ENCODE data around the gene RNF166.

RNF166 gene

DNA sequence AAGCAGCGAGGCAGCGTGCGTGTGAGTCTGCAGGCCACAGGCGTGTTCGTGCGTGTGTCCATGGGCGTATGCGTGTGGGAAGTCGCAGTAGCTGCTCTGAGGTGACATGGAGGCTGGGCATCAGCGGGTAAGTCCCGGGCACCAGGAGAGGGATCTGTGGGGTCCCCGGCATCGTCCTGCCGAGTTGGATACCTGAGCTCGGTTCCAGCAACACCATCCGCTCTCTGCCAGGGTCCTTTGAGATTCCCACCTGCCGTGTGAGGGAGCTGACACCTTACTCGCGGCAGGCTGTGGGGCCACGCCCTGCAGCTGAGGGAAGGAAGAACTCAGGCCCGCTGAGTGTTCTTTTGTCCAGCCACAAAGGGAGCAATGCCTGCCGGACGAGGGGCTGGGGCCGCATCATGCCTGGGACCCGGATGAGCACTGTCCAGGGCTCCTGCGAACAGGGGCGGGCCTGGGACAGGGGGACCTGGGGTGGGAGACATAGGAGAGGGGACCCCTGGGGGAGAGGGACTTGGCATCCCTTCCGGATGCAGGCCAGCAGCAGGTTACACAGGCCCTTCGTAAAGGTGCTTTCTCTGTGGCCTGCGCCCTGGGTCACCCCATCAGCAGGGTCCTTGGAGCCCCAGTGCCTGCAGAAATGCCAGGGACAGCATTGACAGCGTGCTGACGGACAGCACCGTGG is 14.9 kb downstream of the RNF166 start:
- DNase-seq = no peak

DNA sequence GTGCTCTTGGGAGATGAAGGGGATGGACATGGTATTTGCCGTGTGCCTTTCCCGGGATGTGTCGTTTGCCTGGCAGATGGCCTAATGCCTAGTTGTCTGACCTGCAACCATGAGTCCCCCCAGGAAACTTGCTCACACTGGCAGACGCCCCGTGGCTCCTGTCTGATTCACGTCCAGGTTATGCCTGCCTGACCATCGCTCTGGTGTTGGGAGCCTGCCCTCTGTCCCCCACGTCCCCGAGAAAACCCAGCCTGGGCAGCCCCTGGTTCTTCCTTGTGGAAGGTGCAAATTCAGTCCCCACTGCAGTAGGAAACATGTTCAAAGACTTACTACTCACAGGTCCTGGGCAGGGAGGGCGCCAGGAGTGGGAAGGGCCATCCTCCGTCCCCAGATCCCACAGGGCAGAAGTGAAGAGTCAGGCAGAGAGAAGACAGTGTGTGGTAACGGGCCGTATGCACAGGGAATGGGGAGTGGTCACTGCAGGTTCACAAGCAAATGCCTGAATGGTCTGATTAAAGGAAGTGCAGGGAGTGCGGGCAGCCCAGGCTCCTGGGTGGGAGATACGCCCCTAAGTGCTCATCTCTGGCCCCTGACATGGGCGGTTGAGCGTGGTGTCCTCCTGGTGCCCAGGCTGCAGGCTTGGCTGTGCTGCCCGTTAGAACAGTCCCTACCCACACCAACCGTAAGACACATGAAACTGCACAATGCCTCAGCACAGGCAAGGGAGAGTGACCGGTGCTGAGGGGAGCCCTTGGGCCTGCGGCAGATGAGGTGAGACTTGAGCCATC is 15.7 kb downstream of the RNF166 start:
- DNase-seq = no peak

DNA sequence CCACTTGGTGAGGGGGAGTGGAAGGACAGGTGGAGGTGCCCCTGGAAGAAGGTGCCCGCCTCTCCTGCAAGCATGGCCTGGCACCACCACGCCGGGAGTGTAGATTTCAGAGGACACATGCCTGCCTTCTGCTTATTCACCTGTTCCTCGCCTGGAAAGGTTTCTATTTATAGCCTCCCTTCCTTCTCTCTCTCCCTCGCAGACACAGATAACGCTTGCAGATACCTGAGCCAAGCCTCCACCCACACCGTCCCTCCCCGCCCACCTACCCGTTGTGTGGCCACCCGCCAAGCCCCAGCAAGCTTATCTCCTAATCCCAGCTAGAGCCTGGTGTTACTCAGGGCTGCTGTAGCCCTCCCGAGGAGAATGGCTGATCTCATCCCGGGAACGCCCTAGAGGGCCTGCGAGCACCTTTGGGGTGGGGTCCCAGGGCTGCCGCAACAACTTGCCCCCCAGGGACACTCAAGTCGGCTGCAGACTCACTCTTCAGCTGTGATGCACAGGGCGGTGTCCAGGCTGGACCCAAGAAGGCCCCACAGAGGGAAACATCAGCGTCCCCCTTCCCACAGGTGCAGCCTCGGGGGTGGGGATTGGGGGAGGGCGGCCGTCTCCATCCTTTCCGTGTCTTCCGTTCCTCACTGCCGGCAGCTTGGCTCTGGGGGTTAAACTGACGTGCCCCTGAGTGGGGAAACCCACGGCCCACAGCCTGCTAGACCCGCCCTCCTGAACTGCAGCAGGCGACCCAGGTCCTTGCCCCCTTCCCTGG is 18.0 kb downstream of the RNF166 start:
- DNase-seq = no peak

DNA sequence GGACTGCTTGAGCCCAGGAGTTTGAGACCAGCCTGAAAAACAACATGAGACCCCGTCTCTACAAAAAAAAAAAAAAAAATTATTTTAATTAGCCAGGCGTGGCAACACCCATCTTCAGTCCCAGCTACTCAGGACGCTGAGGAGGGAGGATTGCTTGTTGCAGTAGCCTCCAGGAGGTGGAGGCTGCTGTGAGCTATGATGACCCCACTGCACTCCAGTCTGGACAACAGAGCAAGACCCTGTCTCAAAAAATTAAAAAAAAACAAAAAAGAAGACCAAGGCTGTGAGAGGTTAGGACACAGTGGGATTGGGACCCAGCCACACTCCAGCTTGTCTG is 18.6 kb downstream of the RNF166 start:
- no peak for DNase-seq

DNA sequence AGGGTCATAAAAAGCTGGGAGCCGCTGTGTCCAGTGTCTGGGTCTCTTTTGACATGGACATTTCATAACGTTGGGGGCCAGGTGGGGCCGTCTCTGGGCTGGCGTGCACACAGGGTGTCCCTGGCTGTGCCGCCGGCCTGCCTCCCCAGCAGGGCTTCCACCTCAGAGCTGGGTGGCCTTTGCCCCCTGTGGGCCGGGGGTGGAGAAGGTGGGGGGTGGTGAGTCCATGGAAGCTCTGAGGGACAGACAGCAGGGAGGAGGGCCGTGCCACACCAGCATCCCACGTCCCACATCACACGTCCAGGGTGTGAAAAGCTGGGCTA is 19.0 kb downstream of the RNF166 start:
- no peak for DNase-seq

DNA sequence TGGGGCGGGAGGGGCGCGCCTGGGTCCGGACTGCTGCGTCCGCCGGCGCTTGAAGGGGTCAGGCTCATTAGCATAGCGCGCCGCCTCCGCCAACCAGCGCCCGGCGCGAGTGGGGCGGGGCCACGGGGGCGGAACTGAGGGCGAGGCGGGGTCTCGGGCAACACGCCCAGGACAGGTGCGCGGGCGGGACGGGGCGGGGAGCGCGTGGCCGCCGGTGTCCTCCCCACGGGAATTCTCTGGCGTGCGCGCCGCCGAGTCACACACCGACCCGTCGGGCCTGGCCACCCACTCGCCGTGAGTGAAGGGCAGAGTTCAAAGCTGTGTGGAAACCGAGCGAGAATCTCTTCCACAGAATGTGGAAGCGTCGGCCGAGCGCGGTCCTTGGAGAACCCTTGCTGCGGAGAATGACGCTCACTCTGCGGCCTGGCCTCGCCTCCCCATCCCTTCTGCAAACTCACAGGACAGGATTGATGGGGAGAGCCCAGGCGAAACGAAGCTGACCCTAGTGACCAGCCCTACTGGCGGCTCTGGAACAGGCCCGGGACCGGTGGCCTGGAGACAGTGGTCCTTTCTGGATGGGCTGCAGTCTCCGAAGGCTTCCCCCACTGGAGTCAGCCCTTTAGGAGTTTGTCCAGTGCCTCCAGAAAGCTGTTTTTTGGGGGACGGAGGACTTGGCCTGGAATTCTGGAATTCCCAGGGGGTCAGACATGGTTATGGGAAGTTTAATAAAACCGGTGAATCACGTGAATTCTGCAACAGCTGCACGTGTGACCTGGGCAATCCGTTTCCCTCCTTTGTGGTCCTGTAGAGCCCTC is 19.6 kb downstream of the RNF166 start, which contains the start of gene SNAI3:
Gene SNAI3 (minus strand): TSS at position 69 of the 815 bp plus-strand sequence. CDS start 101 bp downstream, outside the sequence.
- DNase-seq = peak; percentile 87

DNA sequence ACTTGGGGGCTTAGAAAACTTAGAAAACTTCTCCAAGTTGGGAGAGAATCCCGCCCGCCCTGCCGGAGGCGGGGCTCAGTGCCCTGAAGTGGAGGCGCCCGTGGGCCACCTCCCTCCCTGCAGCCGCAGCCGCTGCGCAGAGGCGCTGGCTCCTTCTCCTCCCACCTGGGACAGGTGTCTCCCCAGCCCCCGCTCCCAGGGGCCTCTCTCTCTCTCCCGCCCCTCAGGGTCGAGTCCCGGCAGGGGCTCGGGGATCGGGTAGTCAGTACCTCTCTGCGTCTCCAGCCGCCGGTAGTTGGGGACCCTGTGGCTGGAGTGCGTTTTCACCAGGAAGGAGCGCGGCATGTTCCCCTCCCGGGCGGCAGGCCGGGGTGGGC is 20.2 kb downstream of the RNF166 start:
- DNase-seq = peak; percentile 23

DNA sequence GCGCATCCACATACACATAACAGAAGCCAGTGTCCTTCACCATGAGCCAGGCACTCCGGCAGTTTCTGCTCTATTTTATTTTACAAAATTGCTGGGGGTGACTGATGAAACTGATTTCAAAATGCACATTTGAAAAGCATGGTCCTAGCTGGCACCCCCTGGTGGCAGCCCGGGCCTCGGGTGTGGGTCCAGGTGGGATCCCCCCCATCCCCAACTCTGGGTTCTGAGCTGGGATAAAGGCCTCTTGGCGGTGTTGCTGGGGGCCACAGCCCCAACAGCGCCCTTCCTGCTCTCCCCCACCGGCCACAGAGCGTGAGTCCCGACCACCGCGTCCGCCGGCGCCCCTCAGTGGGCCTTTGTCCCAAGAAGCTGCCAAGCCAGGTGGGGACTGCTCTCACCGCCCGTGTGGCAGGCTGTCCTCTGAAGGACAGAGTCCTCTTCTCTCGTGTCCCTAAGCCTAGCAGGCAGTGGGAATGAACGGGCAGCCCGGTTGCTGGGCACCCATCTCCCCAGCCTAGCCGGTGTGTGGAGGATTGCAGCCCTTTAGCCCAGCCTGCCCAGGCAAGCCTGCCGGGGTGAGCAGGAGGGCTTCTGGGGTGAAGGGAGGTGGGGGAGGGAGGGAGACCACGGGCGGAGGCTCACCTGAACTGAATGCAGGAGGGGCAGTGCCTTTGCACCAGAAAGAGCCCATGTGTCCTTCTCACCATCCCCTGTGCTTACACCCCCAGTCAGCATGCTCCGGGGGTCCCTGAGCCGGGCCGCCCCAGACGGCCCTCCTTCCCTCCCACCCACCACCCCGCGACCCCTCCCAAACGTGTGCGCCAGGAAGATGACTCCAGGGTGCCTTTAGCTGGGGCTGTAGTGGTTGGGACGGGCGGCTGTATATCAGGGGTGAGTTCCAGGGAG is 20.8 kb downstream of the RNF166 start:
- DNase-seq = peak; percentile 85

DNA sequence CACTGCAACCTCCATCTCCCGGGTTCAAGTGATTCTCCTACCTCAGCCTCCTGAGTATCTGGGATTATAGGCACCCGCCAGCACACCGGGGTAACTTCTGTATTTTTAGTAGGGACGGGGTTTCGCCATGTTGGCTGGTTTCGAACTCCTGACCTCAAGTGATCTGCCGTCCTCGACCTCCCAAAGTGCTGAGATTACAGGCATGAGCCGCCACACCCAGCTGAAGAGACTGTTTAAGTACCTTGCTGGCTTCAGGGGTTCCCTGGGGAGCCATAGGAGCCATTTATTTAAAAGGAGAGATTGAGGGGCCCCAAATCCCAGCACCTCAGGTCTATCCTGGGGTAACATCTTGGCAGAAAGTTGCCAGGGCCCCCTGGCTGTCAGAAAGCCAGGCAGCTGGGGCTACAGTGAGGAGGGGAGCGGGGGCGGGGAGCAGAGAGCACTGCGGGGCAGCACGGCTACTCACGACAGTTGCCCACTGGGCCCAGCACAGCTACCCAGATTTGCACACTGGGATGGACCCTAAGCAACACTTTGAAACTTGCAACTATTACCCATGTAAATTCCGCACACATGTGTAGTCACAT is 21.5 kb downstream of the RNF166 start:
- DNase-seq = no peak

DNA sequence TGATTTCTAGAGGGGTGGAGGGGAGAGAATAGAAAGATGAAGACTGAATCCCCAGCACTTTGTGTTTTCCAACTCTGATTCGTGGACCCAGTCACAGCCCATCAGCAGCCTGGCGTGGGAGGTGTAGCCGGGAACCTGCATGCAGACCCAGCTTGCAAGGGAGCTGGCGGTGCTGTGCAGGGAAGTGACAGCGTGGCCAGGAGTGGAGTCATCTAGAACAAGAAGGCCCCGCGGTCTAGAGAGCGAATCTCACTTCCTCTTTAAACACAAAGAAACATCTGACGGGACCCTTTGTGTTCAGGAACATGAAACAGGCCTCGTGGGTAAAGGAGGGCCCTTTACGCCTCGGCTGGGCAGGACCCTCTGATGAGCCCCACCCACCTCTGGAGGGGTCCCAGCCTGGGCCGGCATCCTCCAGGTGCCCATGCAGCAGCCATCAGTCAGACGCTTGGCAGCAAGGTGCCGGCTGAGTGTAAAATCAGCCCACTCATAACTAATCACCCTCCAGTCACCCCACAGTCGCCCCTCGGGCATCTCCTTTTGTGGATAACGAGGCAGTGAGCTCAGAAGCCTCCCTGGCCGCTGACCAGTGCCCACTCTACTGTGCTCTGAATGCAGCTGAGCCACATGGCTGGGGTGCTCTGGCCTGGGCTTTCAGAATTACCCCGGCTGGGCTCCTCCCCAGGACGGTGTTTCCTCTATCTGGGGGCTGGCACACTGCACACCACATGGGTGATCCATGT is 24.3 kb downstream of the RNF166 start:
- peak; percentile 96 for DNase-seq

DNA sequence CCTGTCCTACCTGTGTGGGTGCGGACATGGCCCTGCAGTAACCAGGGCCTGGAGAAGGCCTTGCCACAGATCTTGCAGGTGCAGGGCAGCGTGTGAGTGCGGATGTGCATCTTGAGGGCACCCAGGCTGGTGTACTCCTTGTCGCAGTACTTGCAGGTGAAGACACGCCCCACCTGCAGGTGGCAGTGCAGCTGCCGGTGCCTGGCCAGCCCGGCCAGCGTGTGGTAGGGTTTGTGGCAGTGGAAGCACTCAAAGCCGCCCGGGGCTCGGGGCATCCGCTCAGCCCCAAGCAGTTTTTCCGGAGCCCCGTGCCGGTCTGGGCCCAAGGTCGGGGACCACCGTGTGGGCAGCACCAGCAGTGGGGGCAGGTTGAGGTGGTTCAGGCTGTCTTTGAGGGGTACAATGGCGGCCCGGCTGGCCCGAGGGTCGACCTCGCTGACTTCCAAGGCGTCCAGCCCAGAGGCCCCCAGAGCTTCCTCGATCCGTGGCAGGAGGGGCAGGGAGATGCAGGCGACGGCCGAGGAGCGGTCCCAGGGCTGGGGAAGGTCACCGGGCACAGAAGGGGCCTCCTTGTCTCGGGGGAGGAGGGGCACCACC is 25.0 kb downstream of the RNF166 start:
- no peak for DNase-seq

DNA sequence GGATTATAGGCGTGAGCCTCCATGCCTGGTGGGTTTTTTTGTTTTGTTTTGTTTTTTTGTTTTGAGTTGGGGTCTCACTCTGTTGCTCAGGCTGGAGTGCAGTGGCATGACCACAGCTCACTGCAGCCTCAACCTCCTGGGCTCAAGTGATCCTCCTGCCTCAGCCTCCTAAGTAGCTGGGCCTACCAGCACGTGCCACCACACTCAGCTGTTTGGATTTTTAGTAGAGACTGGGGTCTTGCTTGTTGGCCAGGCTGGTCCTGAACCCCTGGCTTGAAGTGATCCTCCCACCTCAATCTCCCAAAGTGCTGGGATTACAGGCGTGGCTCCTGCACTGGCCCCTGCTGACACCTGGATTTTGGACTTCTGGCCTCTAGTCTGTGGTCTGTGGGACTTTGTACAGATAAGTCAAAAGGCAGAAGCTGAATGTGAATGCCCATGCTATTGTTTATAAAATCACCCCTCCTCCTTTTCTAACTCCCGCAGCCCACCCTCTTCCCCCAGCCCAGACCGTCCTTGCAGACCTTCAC is 25.6 kb downstream of the RNF166 start:
- DNase-seq = no peak

DNA sequence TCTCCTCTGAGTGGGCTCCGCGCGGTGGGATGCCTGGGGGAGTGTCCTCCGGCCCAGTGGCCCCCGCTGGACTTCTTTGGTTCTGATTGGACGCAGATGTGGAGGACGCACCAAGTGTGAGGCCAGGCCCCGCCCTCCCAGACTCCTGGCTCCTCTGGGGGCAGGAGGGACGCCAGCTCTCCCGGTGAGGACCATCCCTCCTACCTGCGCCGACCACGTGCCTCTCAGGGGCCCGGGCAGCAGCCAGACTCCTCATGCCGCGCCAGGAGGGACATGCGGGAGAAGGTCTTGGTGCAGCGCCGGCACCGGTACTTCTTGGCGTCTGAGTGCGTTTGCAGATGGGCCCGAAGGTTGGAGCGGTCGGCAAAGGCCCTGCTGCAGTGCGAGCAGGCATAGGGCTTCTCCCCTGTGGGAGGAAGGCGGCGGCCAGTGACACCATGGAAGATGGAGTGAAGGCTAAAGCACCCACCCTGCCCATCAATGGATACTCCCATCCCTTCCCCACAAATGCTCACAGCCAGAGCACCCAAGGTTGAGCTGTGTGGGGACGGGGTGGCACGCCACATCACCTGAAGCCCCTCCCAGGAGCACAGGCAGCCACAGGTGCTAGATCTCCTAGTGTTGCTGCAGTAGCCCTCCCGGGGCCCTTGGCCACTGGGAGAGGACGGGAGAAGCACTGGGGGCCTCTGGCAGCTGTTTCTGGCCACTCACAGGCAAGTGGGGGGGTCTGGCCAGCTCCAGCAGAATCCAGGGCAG is 27.8 kb downstream of the RNF166 start:
- no peak for DNase-seq

DNA sequence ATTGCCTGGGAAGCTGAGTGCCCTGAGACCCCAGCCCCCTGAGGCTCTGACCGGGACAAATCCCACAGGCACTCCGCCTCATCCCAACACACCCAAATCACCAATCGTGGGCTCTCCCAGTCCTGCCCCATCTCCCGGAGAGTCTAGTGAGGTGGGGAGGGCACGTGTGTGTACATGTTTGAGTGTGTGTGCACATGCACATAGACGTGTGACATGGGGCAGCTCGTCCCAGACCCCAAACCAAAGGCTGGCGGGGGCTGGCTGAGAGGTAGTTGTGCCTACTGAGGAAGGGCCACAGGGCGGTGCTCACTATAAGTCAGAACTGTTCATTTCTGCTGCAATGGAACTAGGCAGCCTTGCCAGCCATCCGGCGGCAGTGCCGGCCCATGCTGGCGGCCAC is 28.5 kb downstream of the RNF166 start:
- no peak for DNase-seq

DNA sequence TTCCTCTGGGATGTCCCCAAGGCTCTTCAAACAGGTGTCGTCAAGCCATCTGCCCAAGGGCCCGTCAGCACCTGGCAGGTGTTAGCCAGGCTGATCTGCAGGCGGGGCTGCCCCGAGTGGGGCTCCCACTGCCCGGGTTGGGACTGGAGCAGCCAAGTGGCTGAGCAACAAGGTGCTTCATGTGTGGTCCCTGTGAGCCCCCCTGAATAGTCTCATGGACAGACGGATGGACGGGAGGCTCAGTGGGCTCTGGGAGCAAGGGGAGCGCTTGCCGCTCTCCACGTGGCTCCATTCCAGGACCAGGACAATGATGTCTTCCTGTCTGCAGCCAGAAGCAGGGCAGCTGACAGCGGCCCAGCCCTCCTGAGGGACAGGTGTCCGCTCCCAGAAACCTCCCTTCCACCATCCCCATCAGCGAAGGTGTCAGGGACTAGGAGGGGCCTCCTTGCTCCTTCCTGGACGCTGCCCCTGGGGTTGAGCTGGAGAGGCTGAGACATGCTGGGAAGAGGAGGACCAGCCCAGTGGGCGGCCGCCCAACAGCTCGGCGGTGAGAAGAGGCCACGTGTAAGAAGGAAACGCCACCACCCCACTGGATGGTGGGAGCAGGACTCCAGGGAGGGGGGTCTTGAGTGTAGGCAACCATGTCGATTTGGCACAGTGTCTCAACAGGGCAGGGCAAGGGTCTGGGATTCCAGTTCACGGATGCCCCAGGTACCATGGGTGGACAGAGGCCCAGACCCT is 29.5 kb downstream of the RNF166 start:
- DNase-seq = no peak

DNA sequence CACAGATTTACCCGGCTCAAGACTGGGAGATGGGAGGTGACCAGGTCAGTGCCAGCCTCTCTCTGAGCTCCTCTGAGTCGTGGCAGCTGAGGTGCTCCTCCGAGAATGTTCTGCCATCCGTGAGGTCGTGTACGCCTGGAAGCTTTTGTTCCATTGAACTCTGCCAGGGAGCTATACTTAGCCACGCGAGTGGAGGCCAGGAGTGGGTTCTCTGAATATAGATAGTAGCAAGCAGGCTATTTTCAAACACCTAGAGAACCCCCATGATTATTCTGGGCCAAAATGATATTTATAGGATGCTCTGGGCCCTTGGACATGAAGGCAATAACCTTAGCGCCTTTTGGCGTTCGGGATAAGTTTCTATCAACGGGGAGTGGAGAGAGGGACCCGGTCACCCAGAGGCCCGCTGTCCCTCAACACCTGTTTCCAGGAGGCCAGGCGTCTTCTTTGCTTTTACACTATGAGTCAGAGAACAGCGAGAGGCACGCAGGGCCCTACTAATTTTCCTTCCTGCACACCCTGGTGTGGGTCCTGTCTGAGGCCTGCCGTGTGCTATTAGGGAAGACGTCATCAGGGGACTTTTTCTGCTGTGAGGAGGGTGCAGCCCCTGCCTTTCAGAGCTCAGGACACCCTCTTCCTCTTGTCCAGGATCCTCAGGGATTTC is 32.4 kb downstream of the RNF166 start:
- DNase-seq = no peak

DNA sequence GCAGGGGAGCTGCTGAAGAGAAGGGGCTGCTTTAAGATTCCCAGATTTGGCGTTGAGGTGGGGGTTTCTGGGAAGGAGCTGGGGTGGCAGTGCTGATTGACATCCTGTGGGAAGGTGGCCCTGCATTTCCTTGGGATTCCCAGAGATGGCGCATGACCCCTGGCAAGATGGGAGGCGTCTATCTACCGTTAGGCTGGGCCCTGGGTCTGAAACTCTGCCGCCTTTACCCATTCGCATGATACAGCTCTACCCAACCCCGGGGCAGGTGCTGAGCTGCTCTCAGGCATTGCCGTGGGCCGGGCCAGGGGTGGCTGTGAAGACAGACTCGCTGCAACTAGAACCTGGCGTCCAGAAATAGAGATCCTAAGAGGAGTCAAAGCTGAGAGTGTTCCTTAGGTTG is 33.4 kb downstream of the RNF166 start:
- DNase-seq = no peak

DNA sequence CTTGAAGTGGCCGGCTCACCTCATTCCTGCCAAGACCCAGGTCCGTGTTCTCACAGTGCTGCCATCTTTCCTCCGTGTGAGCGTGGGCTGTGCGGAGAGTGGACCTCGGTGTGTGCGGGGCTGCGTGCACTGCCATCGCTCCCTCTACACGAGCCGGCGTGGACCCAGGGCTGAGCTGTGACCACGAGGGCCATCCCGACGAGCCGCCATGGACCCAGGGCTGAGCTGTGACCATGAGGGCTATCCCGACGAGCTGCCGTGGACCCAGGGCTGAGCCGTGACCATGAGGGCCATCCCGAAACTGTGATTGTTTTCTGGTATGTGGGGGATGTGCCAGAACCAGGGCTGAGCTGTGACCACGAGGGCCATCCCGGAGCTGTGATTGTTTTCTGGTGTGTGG is 34.4 kb downstream of the RNF166 start:
- DNase-seq = no peak
